KMS-11 (cell line): ENCODE measurements around the gene PCDH19.

Experiments used
- H2AFZ ChIP-seq: fragments of 200-600 bp; sonication (generic); 2 replicates; pipeline ENCODE4 v1.6.1; 2016; ENCODE audit warnings: antibody characterized with exemption, mixed run types, low read depth
- H3K27ac ChIP-seq: fragments of 200-600 bp; sonication (generic); 2 replicates; pipeline ENCODE4 v1.6.1; 2016; ENCODE audit warnings: mild to moderate bottlenecking, mixed run types
- H3K27me3 ChIP-seq: fragments of 200-600 bp; sonication (generic); 2 replicates; pipeline ENCODE4 v1.6.1; 2017; ENCODE audit warnings: mild to moderate bottlenecking, low read depth, mixed run types, moderate library complexity; ENCODE audit not compliant: insufficient read depth
- H3K36me3 ChIP-seq: fragments of 200-600 bp; sonication (generic); 2 replicates; pipeline ENCODE4 v1.6.1; 2017; ENCODE audit warnings: mild to moderate bottlenecking, mixed run types; ENCODE audit not compliant: insufficient read depth
- H3K4me1 ChIP-seq: fragments of 200-600 bp; sonication (generic); 2 replicates; pipeline ENCODE4 v1.6.1; 2016; ENCODE audit warnings: mild to moderate bottlenecking, low read depth, mixed run types; ENCODE audit not compliant: poor library complexity, severe bottlenecking
- H3K4me2 ChIP-seq: fragments of 200-600 bp; sonication (generic); 2 replicates; pipeline ENCODE4 v1.7.0; 2016; ENCODE audit warnings: mild to moderate bottlenecking, mixed run types
- H3K4me3 ChIP-seq: fragments of 200-600 bp; sonication (generic); IDR thresholded peaks from 2 replicates; pipeline ENCODE4 v1.6.1; 2017; ENCODE audit warnings: low read depth, low read length, mixed read lengths; ENCODE audit not compliant: insufficient read depth
- H3K79me2 ChIP-seq: fragments of 200-600 bp; sonication (generic); 2 replicates; pipeline ENCODE4 v1.6.1; 2016; ENCODE audit warnings: low read depth, mixed run types; ENCODE audit not compliant: insufficient read depth
- H3K9ac ChIP-seq: fragments of 200-600 bp; sonication (generic); 2 replicates; pipeline ENCODE4 v1.6.1; 2016; ENCODE audit warnings: mild to moderate bottlenecking, mixed run types
- H4K20me1 ChIP-seq: fragments of 200-600 bp; sonication (generic); 2 replicates; pipeline ENCODE4 v1.6.1; 2016; ENCODE audit warnings: mild to moderate bottlenecking, mixed run types; ENCODE audit not compliant: insufficient read depth
- CTCF ChIP-seq: fragments of 200-600 bp; sonication (generic); conservative IDR thresholded peaks from 2 replicates; pipeline ENCODE4 v1.6.1; 2017; ENCODE audit warnings: low read depth, mild to moderate bottlenecking, antibody characterized with exemption, low read length, moderate library complexity, mixed read lengths

PCDH19 gene

GRCh38 chrX:100316987-100317386, 93.1 kb downstream of the PCDH19 start:
- no peak overlapping the region for H3K4me2 ChIP-seq
- H3K79me2 ChIP-seq, result no peaks in the 10 kb centered on the region
- no peaks in the 10 kb centered on the region for H3K27me3 ChIP-seq
- no peaks in the 10 kb centered on the region for H3K4me1 ChIP-seq
- H3K4me3 ChIP-seq, result no peak overlapping the region
- no peak for TF ChIP-seq CTCF
- H2AFZ ChIP-seq, result no peak overlapping the region
- no peak overlapping the region for H3K9ac ChIP-seq
- H3K27ac ChIP-seq, result no peak overlapping the region
- H3K36me3 ChIP-seq, result no peaks in the 10 kb centered on the region
- no peaks in the 10 kb centered on the region for H4K20me1 ChIP-seq

GRCh38 chrX:100315566-100315965, 94.5 kb downstream of the PCDH19 start:
- H3K27ac ChIP-seq, result no peak overlapping the region
- TF ChIP-seq CTCF, result no peak
- no peaks in the 10 kb centered on the region for H3K27me3 ChIP-seq
- no peaks in the 10 kb centered on the region for H4K20me1 ChIP-seq
- no peaks in the 10 kb centered on the region for H3K79me2 ChIP-seq
- no peaks in the 10 kb centered on the region for H3K36me3 ChIP-seq
- no peaks in the 10 kb centered on the region for H3K4me1 ChIP-seq
- no peak overlapping the region for H3K4me2 ChIP-seq
- H3K9ac ChIP-seq, result no peak overlapping the region
- no peak overlapping the region for H3K4me3 ChIP-seq
- H2AFZ ChIP-seq, result no peak overlapping the region

- Histone ChIP-seq H4K20me1 (no peaks in the 10 kb centered on the region), H3K4me2 (no peak overlapping the region), H3K36me3 (no peaks in the 10 kb centered on the region), H3K27ac (no peak overlapping the region), H3K79me2 (no peaks in the 10 kb centered on the region), H2AFZ (no peak overlapping the region), H3K27me3 (no peaks in the 10 kb centered on the region), H3K4me3 (no peak overlapping the region), H3K9ac (no peak overlapping the region), H3K4me1 (no peaks in the 10 kb centered on the region)
- TF ChIP-seq CTCF, result no peak
Observed at GRCh38 chrX:100299559-100299958, 110.5 kb downstream of the PCDH19 start.

- no peaks in the 10 kb centered on the region for H3K36me3 ChIP-seq
- no peak overlapping the region for H2AFZ ChIP-seq
- H3K27me3 ChIP-seq, result no peaks in the 10 kb centered on the region
- H3K27ac ChIP-seq, result no peak overlapping the region
- TF ChIP-seq CTCF, result no peak
- H4K20me1 ChIP-seq, result no peaks in the 10 kb centered on the region
- H3K4me2 ChIP-seq, result no peak overlapping the region
- no peak overlapping the region for H3K9ac ChIP-seq
- H3K4me3 ChIP-seq, result no peak overlapping the region
- H3K4me1 ChIP-seq, result no peaks in the 10 kb centered on the region
- no peaks in the 10 kb centered on the region for H3K79me2 ChIP-seq
Observed at GRCh38 chrX:100297728-100298127, 112.3 kb downstream of the PCDH19 start.

GRCh38 chrX:100296183-100296753, 113.8 kb downstream of the PCDH19 start:
- no peak overlapping the region for H3K4me3 ChIP-seq
- no peak overlapping the region for H2AFZ ChIP-seq
- H3K9ac ChIP-seq, result no peak overlapping the region
- no peak overlapping the region for H3K4me2 ChIP-seq
- no peaks in the 10 kb centered on the region for H3K27me3 ChIP-seq
- no peaks in the 10 kb centered on the region for H3K79me2 ChIP-seq
- H3K4me1 ChIP-seq, result no peaks in the 10 kb centered on the region
- H3K36me3 ChIP-seq, result no peaks in the 10 kb centered on the region
- H4K20me1 ChIP-seq, result no peaks in the 10 kb centered on the region
- no peak overlapping the region for H3K27ac ChIP-seq
- TF ChIP-seq CTCF, result no peak
